ENCODE data around the gene SYK.

SYK gene

GRCh38 chr9:90825586-90825985, 24.0 kb downstream of the SYK start:
- no peak for DNase-seq (ENCODE audit: low spot score)

- no peak for DNase-seq (ENCODE audit: low spot score)
Measured at GRCh38 chr9:90826326-90827020, 24.9 kb downstream of the SYK start.

- DNase-seq (ENCODE audit: low spot score), result no peak
Measured at GRCh38 chr9:90827181-90827871, 25.7 kb downstream of the SYK start.

- no peak for DNase-seq (ENCODE audit: low spot score)
Measured at GRCh38 chr9:90830051-90830450, 28.4 kb downstream of the SYK start.

GRCh38 chr9:90830977-90831376, 29.4 kb downstream of the SYK start:
- no peak for DNase-seq (ENCODE audit: low spot score)

GRCh38 chr9:90832261-90832660, 30.6 kb downstream of the SYK start:
- no peak for DNase-seq (ENCODE audit: low spot score)

GRCh38 chr9:90834828-90835595, 33.4 kb downstream of the SYK start:
- DNase-seq (ENCODE audit: low spot score), result no peak

- no peak for DNase-seq (ENCODE audit: low spot score)
Measured at GRCh38 chr9:90836411-90837080, 34.9 kb downstream of the SYK start.

- no peak for DNase-seq (ENCODE audit: low spot score)
Measured at GRCh38 chr9:90838098-90838497, 36.5 kb downstream of the SYK start.

- DNase-seq (ENCODE audit: low spot score), result no peak
Measured at GRCh38 chr9:90838581-90839154, 37.0 kb downstream of the SYK start.

- DNase-seq (ENCODE audit: low spot score), result no peak
Measured at GRCh38 chr9:90839183-90839728, 37.6 kb downstream of the SYK start.

- no peak for DNase-seq (ENCODE audit: low spot score)
Measured at GRCh38 chr9:90840696-90841095, 39.1 kb downstream of the SYK start.

GRCh38 chr9:90841213-90841612, 39.6 kb downstream of the SYK start:
- DNase-seq (ENCODE audit: low spot score), result no peak

- no peak for DNase-seq (ENCODE audit: low spot score)
Measured at GRCh38 chr9:90841615-90842014, 40.0 kb downstream of the SYK start.

GRCh38 chr9:90842176-90842777, 40.7 kb downstream of the SYK start:
- no peak for DNase-seq (ENCODE audit: low spot score)

GRCh38 chr9:90842996-90843395, 41.4 kb downstream of the SYK start:
- no peak for DNase-seq (ENCODE audit: low spot score)

- no peak for DNase-seq (ENCODE audit: low spot score)
Measured at GRCh38 chr9:90843525-90843924, 41.9 kb downstream of the SYK start.

- no peak for DNase-seq (ENCODE audit: low spot score)
Measured at GRCh38 chr9:90844326-90844725, 42.7 kb downstream of the SYK start.

- DNase-seq (ENCODE audit: low spot score), result no peak
Measured at GRCh38 chr9:90846770-90847419, 45.3 kb downstream of the SYK start.

- no peak for DNase-seq (ENCODE audit: low spot score)
Measured at GRCh38 chr9:90847971-90848370, 46.4 kb downstream of the SYK start.

- DNase-seq (ENCODE audit: low spot score), result no peak
Measured at GRCh38 chr9:90848866-90849265, 47.2 kb downstream of the SYK start.
